Right lobe of liver (tissue), 4 donors: Measurements from ENCODE around the gene BCOR.

Experiments
- CTCF ChIP-seq, 4 donors: fragments of 200-600 bp in 3 of 4; fragments of 450-650 bp in 1 of 4; IDR thresholded peaks; one replicate each; pipeline versions ENCODE4 v1.5.1 to v1.8.0; 2016 to 2022; ENCODE audit warnings: antibody characterized with exemption in 4 of 4, mild to moderate bottlenecking in 2 of 4
- POLR2A ChIP-seq: fragments of 450-650 bp; IDR thresholded peaks from one replicate; pipeline ENCODE4 v1.6.1; 2017; ENCODE audit warnings: antibody characterized with exemption, mild to moderate bottlenecking
- donor health status: DM: no; HTN: no; CAD: no.
- donor health status: DM: no; HTN: no; CAD: no.
- donor health status: DM: no; HTN: yes; CAD: no.

- TF ChIP-seq CTCF (IDR thresholded peaks at IDR 0.05) (no peak), POLR2A (peak; percentile 26)
These were observed 3.5 kb downstream of the BCOR start for GRCh38 chrX:40094041-40094899.
